ENCODE results near the gene VWF. TPM values are rescaled to one million over a fixed set of nuclear protein-coding genes. Genes with fewer than 3 reads are reported as not detected.

VWF gene
- total and polyA plus RNA-seq, 10 of the 15 experiments (the other 5 are each of a cell fraction or from before 2014, with no cell fraction given) = 0.08 to 0.23 TPM; not detected in 8

DNA sequence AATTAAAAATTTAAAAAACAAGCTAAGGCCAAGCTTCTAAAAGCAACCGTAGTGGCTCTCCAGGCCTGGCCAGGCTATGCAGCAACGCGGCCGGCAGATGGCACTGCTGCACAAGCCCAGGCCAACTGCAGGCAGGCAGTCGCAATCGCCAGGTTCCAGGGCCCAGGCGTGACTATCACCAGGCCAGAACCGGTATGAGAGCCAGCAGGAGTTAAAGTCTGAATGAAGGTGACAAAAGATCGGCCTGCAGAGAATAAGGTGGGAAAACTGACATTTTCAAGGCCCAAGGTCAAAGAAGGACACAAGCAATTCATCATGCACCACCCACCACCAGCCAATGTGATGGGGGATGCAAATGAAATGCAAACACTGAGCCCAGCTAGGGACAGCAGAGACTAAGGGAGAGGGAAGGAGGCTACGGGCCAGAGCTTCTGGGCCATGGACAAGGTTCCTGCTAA is 135.8 kb downstream of the VWF start (continued):
- no peak for TF ChIP-seq NFYA (IDR thresholded peaks at IDR 0.05; ENCODE audit: borderline replicate concordance, low read depth, low read length)
- no peak for TF ChIP-seq ZZZ3 (IDR thresholded peaks at IDR 0.05; ENCODE audit: control insufficient read depth, insufficient read length, low read depth)
- TF ChIP-seq RAD21 (IDR thresholded peaks at IDR 0.05; ENCODE audit: insufficient read depth, low read depth, low read length) = peak; percentile 88
- TF ChIP-seq, protein P1, sequence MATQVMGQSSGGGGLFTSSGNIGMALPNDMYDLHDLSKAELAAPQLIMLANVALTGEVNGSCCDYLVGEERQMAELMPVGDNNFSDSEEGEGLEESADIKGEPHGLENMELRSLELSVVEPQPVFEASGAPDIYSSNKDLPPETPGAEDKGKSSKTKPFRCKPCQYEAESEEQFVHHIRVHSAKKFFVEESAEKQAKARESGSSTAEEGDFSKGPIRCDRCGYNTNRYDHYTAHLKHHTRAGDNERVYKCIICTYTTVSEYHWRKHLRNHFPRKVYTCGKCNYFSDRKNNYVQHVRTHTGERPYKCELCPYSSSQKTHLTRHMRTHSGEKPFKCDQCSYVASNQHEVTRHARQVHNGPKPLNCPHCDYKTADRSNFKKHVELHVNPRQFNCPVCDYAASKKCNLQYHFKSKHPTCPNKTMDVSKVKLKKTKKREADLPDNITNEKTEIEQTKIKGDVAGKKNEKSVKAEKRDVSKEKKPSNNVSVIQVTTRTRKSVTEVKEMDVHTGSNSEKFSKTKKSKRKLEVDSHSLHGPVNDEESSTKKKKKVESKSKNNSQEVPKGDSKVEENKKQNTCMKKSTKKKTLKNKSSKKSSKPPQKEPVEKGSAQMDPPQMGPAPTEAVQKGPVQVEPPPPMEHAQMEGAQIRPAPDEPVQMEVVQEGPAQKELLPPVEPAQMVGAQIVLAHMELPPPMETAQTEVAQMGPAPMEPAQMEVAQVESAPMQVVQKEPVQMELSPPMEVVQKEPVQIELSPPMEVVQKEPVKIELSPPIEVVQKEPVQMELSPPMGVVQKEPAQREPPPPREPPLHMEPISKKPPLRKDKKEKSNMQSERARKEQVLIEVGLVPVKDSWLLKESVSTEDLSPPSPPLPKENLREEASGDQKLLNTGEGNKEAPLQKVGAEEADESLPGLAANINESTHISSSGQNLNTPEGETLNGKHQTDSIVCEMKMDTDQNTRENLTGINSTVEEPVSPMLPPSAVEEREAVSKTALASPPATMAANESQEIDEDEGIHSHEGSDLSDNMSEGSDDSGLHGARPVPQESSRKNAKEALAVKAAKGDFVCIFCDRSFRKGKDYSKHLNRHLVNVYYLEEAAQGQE (IDR thresholded peaks at IDR 0.05; ENCODE audit: low read depth, low read length) = no peak
- TF ChIP-seq CHD4 (IDR thresholded peaks at IDR 0.05) = no peak
- peak; percentile 90 for TF ChIP-seq SMC3 (IDR thresholded peaks at IDR 0.05; ENCODE audit: borderline replicate concordance, low read length)
- no peak for TF ChIP-seq NR2C2 (IDR thresholded peaks at IDR 0.05; ENCODE audit: borderline replicate concordance, control insufficient read depth, insufficient read length, low read depth)
- no peak for TF ChIP-seq ZNF622 (IDR thresholded peaks at IDR 0.05)
- TF ChIP-seq TAF1 (IDR thresholded peaks at IDR 0.05; ENCODE audit: borderline replicate concordance, low read depth, low read length) = no peak
- no peak for TF ChIP-seq TCF7 (IDR thresholded peaks at IDR 0.05; ENCODE audit: borderline replicate concordance)
- no peak for TF ChIP-seq POLR2AphosphoS5 (IDR thresholded peaks at IDR 0.05; ENCODE audit: low read length)
- TF ChIP-seq, protein P2, sequence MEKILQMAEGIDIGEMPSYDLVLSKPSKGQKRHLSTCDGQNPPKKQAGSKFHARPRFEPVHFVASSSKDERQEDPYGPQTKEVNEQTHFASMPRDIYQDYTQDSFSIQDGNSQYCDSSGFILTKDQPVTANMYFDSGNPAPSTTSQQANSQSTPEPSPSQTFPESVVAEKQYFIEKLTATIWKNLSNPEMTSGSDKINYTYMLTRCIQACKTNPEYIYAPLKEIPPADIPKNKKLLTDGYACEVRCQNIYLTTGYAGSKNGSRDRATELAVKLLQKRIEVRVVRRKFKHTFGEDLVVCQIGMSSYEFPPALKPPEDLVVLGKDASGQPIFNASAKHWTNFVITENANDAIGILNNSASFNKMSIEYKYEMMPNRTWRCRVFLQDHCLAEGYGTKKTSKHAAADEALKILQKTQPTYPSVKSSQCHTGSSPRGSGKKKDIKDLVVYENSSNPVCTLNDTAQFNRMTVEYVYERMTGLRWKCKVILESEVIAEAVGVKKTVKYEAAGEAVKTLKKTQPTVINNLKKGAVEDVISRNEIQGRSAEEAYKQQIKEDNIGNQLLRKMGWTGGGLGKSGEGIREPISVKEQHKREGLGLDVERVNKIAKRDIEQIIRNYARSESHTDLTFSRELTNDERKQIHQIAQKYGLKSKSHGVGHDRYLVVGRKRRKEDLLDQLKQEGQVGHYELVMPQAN (conservative IDR thresholded peaks at IDR 0.05) = no peak
- TF ChIP-seq, protein P3, sequence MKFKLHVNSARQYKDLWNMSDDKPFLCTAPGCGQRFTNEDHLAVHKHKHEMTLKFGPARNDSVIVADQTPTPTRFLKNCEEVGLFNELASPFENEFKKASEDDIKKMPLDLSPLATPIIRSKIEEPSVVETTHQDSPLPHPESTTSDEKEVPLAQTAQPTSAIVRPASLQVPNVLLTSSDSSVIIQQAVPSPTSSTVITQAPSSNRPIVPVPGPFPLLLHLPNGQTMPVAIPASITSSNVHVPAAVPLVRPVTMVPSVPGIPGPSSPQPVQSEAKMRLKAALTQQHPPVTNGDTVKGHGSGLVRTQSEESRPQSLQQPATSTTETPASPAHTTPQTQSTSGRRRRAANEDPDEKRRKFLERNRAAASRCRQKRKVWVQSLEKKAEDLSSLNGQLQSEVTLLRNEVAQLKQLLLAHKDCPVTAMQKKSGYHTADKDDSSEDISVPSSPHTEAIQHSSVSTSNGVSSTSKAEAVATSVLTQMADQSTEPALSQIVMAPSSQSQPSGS (IDR thresholded peaks at IDR 0.05; ENCODE audit: low read length) = no peak
- TF ChIP-seq ETV6 (conservative IDR thresholded peaks at IDR 0.05 in 1 of 2, IDR thresholded peaks at IDR 0.05 in 1 of 2; ENCODE audit: borderline replicate concordance in 1 of 2, low read depth in 1 of 2) = no peak
- no peak for TF ChIP-seq KDM1A (IDR thresholded peaks at IDR 0.05; ENCODE audit: borderline replicate concordance)
- TF ChIP-seq, protein P4, sequence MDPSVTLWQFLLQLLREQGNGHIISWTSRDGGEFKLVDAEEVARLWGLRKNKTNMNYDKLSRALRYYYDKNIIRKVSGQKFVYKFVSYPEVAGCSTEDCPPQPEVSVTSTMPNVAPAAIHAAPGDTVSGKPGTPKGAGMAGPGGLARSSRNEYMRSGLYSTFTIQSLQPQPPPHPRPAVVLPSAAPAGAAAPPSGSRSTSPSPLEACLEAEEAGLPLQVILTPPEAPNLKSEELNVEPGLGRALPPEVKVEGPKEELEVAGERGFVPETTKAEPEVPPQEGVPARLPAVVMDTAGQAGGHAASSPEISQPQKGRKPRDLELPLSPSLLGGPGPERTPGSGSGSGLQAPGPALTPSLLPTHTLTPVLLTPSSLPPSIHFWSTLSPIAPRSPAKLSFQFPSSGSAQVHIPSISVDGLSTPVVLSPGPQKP (IDR thresholded peaks at IDR 0.05; ENCODE audit: low read depth, low read length) = no peak
- TF ChIP-seq RB1 (IDR thresholded peaks at IDR 0.05; ENCODE audit: borderline replicate concordance) = 0 out of 2 replicates have a peak, but pooled peaks have one; percentile 42
- TF ChIP-seq, protein P5, sequence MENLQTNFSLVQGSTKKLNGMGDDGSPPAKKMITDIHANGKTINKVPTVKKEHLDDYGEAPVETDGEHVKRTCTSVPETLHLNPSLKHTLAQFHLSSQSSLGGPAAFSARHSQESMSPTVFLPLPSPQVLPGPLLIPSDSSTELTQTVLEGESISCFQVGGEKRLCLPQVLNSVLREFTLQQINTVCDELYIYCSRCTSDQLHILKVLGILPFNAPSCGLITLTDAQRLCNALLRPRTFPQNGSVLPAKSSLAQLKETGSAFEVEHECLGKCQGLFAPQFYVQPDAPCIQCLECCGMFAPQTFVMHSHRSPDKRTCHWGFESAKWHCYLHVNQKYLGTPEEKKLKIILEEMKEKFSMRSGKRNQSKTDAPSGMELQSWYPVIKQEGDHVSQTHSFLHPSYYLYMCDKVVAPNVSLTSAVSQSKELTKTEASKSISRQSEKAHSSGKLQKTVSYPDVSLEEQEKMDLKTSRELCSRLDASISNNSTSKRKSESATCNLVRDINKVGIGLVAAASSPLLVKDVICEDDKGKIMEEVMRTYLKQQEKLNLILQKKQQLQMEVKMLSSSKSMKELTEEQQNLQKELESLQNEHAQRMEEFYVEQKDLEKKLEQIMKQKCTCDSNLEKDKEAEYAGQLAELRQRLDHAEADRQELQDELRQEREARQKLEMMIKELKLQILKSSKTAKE (IDR thresholded peaks at IDR 0.05; ENCODE audit: low read depth, poor library complexity, severe bottlenecking) = no peak
- no peak for TF ChIP-seq RFX5 (IDR thresholded peaks at IDR 0.05; ENCODE audit: low read depth, low read length)
- no peak for TF ChIP-seq ATF7 (IDR thresholded peaks at IDR 0.05; ENCODE audit: low read depth)
